Measurements from ENCODE around the gene NEURL3.

The NEURL3 gene

GRCh38 chr2:96526101-96526591 is 21.0 kb upstream of the NEURL3 start:
- DNase-seq (ENCODE audit: low read depth) = no peak
- H3K4me3 ChIP-seq (ENCODE audit: low read depth, low read length) = no peak overlapping the region
- TF ChIP-seq, protein P1, sequence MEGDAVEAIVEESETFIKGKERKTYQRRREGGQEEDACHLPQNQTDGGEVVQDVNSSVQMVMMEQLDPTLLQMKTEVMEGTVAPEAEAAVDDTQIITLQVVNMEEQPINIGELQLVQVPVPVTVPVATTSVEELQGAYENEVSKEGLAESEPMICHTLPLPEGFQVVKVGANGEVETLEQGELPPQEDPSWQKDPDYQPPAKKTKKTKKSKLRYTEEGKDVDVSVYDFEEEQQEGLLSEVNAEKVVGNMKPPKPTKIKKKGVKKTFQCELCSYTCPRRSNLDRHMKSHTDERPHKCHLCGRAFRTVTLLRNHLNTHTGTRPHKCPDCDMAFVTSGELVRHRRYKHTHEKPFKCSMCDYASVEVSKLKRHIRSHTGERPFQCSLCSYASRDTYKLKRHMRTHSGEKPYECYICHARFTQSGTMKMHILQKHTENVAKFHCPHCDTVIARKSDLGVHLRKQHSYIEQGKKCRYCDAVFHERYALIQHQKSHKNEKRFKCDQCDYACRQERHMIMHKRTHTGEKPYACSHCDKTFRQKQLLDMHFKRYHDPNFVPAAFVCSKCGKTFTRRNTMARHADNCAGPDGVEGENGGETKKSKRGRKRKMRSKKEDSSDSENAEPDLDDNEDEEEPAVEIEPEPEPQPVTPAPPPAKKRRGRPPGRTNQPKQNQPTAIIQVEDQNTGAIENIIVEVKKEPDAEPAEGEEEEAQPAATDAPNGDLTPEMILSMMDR (IDR thresholded peaks at IDR 0.05; ENCODE audit: low read depth, low read length) = no peak
- TF ChIP-seq MYC (IDR thresholded peaks at IDR 0.05; ENCODE audit: low read depth, low read length) (no peak), POLR2A (IDR thresholded peaks at IDR 0.05; ENCODE audit: extremely low read depth, insufficient read length) (no peak)
- TF ChIP-seq, protein P2, sequence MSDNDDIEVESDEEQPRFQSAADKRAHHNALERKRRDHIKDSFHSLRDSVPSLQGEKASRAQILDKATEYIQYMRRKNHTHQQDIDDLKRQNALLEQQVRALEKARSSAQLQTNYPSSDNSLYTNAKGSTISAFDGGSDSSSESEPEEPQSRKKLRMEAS (IDR thresholded peaks at IDR 0.05; ENCODE audit: low read depth, low read length) = no peak

DNA sequence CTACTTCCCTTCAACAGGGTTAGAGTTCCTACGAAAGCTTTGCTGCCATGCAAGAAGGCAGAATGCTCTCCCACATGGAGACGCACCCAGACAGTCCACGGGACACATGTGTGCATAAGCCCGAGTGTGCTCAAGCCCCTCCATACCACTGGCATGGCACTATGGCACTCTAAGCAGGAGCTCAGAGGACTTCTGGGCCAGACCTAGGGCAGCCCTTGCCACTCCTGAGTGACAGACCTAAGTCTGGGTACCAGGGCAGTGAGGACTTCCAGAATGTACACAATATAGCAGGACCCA is 20.0 kb upstream of the NEURL3 start:
- TF ChIP-seq MYC (IDR thresholded peaks at IDR 0.05; ENCODE audit: low read depth, low read length) (no peak), POLR2A (IDR thresholded peaks at IDR 0.05; ENCODE audit: extremely low read depth, insufficient read length) (no peak)
- TF ChIP-seq, protein P2 (IDR thresholded peaks at IDR 0.05; ENCODE audit: low read depth, low read length) = no peak
- TF ChIP-seq, protein P1 (IDR thresholded peaks at IDR 0.05; ENCODE audit: low read depth, low read length) = no peak
- no peak for DNase-seq (ENCODE audit: low read depth)
- no peak overlapping the region for H3K4me3 ChIP-seq (ENCODE audit: low read depth, low read length)

DNA sequence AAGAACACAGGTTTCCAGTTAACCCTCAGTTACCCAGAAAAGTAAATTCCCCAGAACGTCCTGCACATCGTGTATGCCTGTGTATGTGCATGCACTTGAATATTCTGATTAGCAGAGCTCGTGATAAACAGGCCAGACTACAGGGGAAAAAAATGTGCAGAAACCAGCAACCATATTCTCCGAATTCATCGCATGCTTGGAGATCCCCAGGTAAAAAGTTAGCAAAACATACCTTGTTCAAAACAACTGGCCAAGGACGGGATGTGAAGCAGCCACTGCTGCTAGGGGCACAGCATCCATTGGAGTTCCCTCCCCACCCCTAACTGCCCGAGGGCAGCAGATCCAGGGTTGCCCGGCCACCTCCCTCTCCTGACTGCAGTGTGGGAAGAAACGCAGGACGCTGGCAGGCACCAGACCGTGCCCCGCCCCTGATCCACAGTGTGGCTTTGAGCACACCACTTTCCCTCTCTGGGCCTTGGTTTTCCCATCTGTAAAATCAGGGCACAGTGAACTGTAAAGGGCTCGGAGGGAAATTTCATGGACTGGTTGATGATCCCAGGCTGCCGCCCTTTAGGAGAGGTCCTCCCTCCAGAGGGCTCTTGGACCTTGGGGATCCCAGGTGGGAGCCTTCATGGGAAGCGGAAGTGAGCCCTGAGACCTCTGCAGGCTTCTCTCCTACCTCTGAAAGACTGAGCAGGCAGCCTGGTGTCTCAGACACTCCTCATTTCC is 19.5 kb upstream of the NEURL3 start:
- TF ChIP-seq, protein P2 (IDR thresholded peaks at IDR 0.05; ENCODE audit: low read depth, low read length) = no peak
- TF ChIP-seq MYC (IDR thresholded peaks at IDR 0.05; ENCODE audit: low read depth, low read length) (no peak), POLR2A (IDR thresholded peaks at IDR 0.05; ENCODE audit: extremely low read depth, insufficient read length) (no peak)
- TF ChIP-seq, protein P1 (IDR thresholded peaks at IDR 0.05; ENCODE audit: low read depth, low read length) = no peak
- H3K4me3 ChIP-seq (ENCODE audit: low read depth, low read length) = no peak overlapping the region
- no peak for DNase-seq (ENCODE audit: low read depth)

GRCh38 chr2:96523659-96524481 is 18.7 kb upstream of the NEURL3 start:
- H3K4me3 ChIP-seq (ENCODE audit: low read depth, low read length) = no peak overlapping the region
- DNase-seq (ENCODE audit: low read depth) = no peak
- TF ChIP-seq POLR2A (IDR thresholded peaks at IDR 0.05; ENCODE audit: extremely low read depth, insufficient read length) = no peak
- TF ChIP-seq, protein P1 (IDR thresholded peaks at IDR 0.05; ENCODE audit: low read depth, low read length) = no peak
- TF ChIP-seq MYC (IDR thresholded peaks at IDR 0.05; ENCODE audit: low read depth, low read length) = no peak
- TF ChIP-seq, protein P2 (IDR thresholded peaks at IDR 0.05; ENCODE audit: low read depth, low read length) = no peak

DNA sequence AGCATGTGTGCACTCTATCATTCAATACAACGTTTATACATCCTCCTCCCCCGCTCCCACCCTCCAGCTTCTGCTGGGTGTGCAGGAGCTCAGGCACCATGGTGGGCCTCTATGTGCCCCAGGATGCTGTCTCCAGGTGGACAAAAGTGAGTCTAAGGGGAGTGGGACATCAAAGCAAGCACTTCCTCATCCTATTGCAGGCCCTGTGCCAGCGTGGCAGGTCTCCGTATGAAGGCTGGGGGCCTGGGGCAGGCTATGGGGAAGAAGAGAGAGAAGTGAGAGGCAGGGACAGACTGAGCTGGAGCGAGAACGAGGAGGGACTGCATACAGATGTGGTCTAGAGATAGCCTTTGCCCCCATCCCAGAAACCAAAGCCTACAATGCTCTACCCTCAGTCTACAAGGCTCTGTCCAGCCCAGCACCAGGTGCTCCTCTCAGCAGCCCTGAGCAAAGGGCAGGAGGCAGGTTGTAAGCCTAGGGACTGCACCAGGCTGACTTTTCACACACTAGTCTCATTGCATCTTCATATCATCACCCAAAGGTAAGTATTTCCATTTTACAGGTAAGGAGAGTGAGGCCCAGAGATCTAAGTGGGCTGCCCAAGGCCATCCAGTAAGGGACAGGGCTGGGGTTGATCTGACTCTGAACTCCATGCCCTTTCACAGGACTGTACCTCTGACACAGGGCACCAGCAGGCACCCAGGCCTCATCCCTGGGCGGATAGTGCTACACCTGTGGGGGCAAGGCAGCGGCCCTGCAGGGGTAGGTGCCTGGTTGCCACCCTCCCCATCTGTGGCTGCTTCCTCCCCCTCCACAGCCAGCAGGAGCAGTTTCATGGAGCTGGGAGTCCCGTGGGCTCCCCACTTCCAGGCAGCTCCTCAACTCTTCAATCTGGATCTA is 17.4 kb upstream of the NEURL3 start:
- H3K4me3 ChIP-seq (ENCODE audit: low read depth, low read length) = no peak overlapping the region
- TF ChIP-seq, protein P1 (IDR thresholded peaks at IDR 0.05; ENCODE audit: low read depth, low read length) = no peak
- no peak for TF ChIP-seq POLR2A (IDR thresholded peaks at IDR 0.05; ENCODE audit: extremely low read depth, insufficient read length)
- DNase-seq (ENCODE audit: low read depth) = no peak
